HepG2 (cell line): Measurements from ENCODE around the gene SLU7. TPM values are rescaled to one million over a fixed set of nuclear protein-coding genes. Genes with fewer than 3 reads are reported as not detected.

Experiments used
- ATF1 ChIP-seq: IDR thresholded peaks from 2 replicates; pipeline ENCODE4 v1.6.1; 2016; ENCODE audit warnings: mild to moderate bottlenecking, control low read depth
- ATF7 ChIP-seq, 2 experiments: fragments of 450-650 bp in 1 of 2; sonication (generic) in 1 of 2; formaldehyde crosslinking in 1 of 2; IDR thresholded peaks; 2 replicates each; pipeline versions ENCODE4 v1.4.0 to v1.6.1; 2016 to 2020; ENCODE audit warnings: antibody characterized with exemption in 1 of 2, mild to moderate bottlenecking in 1 of 2, missing genetic modification reagents in 1 of 2
- EED ChIP-seq: sonication (generic); formaldehyde crosslinking; IDR thresholded peaks from 2 replicates; pipeline ENCODE4 v1.5.0; 2020; ENCODE audit warnings: mild to moderate bottlenecking, missing genetic modification reagents
- FOXK1 ChIP-seq: sonication (generic); formaldehyde crosslinking; IDR thresholded peaks from 2 replicates; pipeline ENCODE4 v1.4.0; 2020; ENCODE audit warnings: low read depth, missing genetic modification reagents, borderline replicate concordance
- HNRNPLL ChIP-seq: fragments of 200-400 bp; formaldehyde crosslinking; IDR thresholded peaks from 2 replicates; pipeline ENCODE4 v1.6.1; 2017; ENCODE audit warnings: mild to moderate bottlenecking, low read depth, low read length; ENCODE audit not compliant: poor library complexity, severe bottlenecking
- KDM2A ChIP-seq: sonication (generic); formaldehyde crosslinking; IDR thresholded peaks from 2 replicates; pipeline ENCODE4 v1.4.0; 2020; ENCODE audit warnings: low read depth, missing genetic modification reagents, borderline replicate concordance
- KLF11 ChIP-seq: IDR thresholded peaks from 2 replicates; pipeline ENCODE4 v1.6.1; 2016; ENCODE audit warnings: missing compliant biosample characterization
- MXI1 ChIP-seq: IDR thresholded peaks from 3 replicates; pipeline ENCODE4 v1.6.1; 2012; ENCODE audit warnings: low read depth, low read length, inconsistent platforms, borderline replicate concordance
- SMARCE1 ChIP-seq: fragments of 450-650 bp; IDR thresholded peaks from 2 replicates; pipeline ENCODE4 v1.6.1; 2017; ENCODE audit warnings: borderline replicate concordance
- ZBTB38 ChIP-seq: sonication (generic); formaldehyde crosslinking; IDR thresholded peaks from 2 replicates; pipeline ENCODE4 v1.5.1; 2020; ENCODE audit warnings: mild to moderate bottlenecking, missing genetic modification reagents
- ZHX2 ChIP-seq, 2 experiments: sonication (generic) in 1 of 2; formaldehyde crosslinking in 1 of 2; IDR thresholded peaks; 2 replicates each; pipeline versions ENCODE4 v1.6.1 to v1.9.0; 2014 to 2022; ENCODE audit warnings: antibody characterized with exemption in 1 of 2, borderline replicate concordance in 1 of 2, inconsistent platforms in 1 of 2, low read depth in 1 of 2, missing genetic modification reagents in 1 of 2
- ZKSCAN5 ChIP-seq: sonication (generic); formaldehyde crosslinking; IDR thresholded peaks from 2 replicates; pipeline ENCODE4 v1.5.1; 2020; ENCODE audit warnings: mild to moderate bottlenecking, missing genetic modification reagents
- ZNF333 ChIP-seq: sonication (generic); formaldehyde crosslinking; IDR thresholded peaks from 2 replicates; pipeline ENCODE4 v1.4.0; 2020; ENCODE audit warnings: mild to moderate bottlenecking, missing genetic modification reagents, borderline replicate concordance
- ZSCAN9 ChIP-seq: IDR thresholded peaks from 2 replicates; pipeline ENCODE4 v1.6.1; 2016; ENCODE audit warnings: borderline replicate concordance
- polyA plus RNA-seq, 8 experiments: library from polyadenylated mRNA; depleted of rRNA in 3 of 8; stranded (reverse) in 7 of 8; unstranded in 1 of 8; fragments of >200 nt; fragmentation: Illumina TruSeq in 4 of 8; extraction: Trizol in 4 of 8; gene quantifications; 2 replicates each; pipeline versions ENCODE4 v1.2.1 to v1.2.3, GENCODE V29; 2011 to 2016; ENCODE audit warnings: low read depth in 4 of 8, missing spikeins in 1 of 8, mixed read lengths in 1 of 8; ENCODE audit not compliant: insufficient read depth in 1 of 8
- total RNA-seq, 5 experiments: library from RNA; depleted of rRNA; stranded (reverse); fragments of >200 nt; fragmentation: Illumina TruSeq; extraction: Trizol; gene quantifications; 2 replicates each; pipeline ENCODE4 v1.2.3, GENCODE V29; 2016; ENCODE audit warnings: low read depth in 1 of 5
- TF ChIP-seq, protein P1 (sequence below): sonication (generic); formaldehyde crosslinking; IDR thresholded peaks from 2 replicates; pipeline ENCODE4 v1.4.0; 2020; ENCODE audit warnings: missing genetic modification reagents, borderline replicate concordance
- TF ChIP-seq, protein P2 (sequence below): sonication (generic); formaldehyde crosslinking; IDR thresholded peaks from 2 replicates; pipeline ENCODE4 v1.4.0; 2020; ENCODE audit warnings: missing genetic modification reagents, mild to moderate bottlenecking, borderline replicate concordance

Gene SLU7
- total and polyA plus RNA-seq, 2 of the 13 experiments (the other 11 are each of a cell fraction or from before 2014, with no cell fraction given): 24.0 to 39.2 TPM

GRCh38 chr5:160418561-160419457 lies at the start of gene SLU7 (continued):
- TF ChIP-seq ZHX2 (IDR thresholded peaks at IDR 0.05; ENCODE audit: low read depth): peak; percentile 46; the same call in 1 of the 2 replicates
- TF ChIP-seq ZHX2 (CRISPR knock-in tag; IDR thresholded peaks at IDR 0.05; ENCODE audit: borderline replicate concordance): no peak
- TF ChIP-seq KLF11 (CRISPR knock-in tag): no peak
- peak; percentile 52; the same call in 1 of the 2 replicates for TF ChIP-seq ATF1 (CRISPR knock-in tag)
- TF ChIP-seq HNRNPLL: peak; percentile 85
- no peak for TF ChIP-seq SMARCE1
- no peak for TF ChIP-seq ZKSCAN5 (CRISPR knock-in tag)
- no peak for TF ChIP-seq ZBTB38
- no peak for TF ChIP-seq KDM2A
- no peak for TF ChIP-seq ATF7 (IDR thresholded peaks at IDR 0.05)
- no peak for TF ChIP-seq ATF7 (CRISPR knock-in tag; IDR thresholded peaks at IDR 0.05)
- TF ChIP-seq MXI1: peak; percentile 75; the same call in 2 of the 3 replicates
- TF ChIP-seq, protein P1, sequence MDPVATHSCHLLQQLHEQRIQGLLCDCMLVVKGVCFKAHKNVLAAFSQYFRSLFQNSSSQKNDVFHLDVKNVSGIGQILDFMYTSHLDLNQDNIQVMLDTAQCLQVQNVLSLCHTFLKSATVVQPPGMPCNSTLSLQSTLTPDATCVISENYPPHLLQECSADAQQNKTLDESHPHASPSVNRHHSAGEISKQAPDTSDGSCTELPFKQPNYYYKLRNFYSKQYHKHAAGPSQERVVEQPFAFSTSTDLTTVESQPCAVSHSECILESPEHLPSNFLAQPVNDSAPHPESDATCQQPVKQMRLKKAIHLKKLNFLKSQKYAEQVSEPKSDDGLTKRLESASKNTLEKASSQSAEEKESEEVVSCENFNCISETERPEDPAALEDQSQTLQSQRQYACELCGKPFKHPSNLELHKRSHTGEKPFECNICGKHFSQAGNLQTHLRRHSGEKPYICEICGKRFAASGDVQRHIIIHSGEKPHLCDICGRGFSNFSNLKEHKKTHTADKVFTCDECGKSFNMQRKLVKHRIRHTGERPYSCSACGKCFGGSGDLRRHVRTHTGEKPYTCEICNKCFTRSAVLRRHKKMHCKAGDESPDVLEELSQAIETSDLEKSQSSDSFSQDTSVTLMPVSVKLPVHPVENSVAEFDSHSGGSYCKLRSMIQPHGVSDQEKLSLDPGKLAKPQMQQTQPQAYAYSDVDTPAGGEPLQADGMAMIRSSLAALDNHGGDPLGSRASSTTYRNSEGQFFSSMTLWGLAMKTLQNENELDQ: no peak
- TF ChIP-seq ZSCAN9 (CRISPR knock-in tag): 0 out of 2 replicates have a peak, but pooled peaks have one; percentile 25
- peak; percentile 90 for TF ChIP-seq EED (CRISPR knock-in tag)
- TF ChIP-seq, protein P2, sequence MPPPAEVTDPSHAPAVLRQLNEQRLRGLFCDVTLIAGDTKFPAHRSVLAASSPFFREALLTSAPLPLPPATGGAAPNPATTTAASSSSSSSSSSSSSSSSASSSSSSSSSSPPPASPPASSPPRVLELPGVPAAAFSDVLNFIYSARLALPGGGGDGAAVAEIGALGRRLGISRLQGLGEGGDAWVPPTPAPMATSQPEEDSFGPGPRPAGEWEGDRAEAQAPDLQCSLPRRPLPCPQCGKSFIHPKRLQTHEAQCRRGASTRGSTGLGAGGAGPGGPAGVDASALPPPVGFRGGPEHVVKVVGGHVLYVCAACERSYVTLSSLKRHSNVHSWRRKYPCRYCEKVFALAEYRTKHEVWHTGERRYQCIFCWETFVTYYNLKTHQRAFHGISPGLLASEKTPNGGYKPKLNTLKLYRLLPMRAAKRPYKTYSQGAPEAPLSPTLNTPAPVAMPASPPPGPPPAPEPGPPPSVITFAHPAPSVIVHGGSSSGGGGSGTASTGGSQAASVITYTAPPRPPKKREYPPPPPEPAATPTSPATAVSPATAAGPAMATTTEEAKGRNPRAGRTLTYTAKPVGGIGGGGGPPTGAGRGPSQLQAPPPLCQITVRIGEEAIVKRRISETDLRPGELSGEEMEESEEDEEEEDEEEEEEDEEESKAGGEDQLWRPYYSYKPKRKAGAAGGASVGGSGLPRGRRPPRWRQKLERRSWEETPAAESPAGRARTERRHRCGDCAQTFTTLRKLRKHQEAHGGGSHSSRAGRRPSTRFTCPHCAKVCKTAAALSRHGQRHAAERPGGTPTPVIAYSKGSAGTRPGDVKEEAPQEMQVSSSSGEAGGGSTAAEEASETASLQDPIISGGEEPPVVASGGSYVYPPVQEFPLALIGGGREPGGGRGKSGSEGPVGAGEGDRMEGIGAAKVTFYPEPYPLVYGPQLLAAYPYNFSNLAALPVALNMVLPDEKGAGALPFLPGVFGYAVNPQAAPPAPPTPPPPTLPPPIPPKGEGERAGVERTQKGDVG (CRISPR knock-in tag): peak; percentile 46; the same call in 1 of the 2 replicates
- TF ChIP-seq FOXK1: peak; percentile 96
- TF ChIP-seq ZNF333: 0 out of 2 replicates have a peak, but pooled peaks have one; percentile 58
